Caco-2 (cell line): ENCODE results near the gene SULT4A1. TPM values are rescaled to one million over a fixed set of nuclear protein-coding genes. Genes with fewer than 3 reads are reported as not detected.
A peak's percentile ranks its signal among the peaks of the same experiment; 100 is the strongest.
"Not testable (repeated sequence)": the region's sequence is repeated elsewhere in the genome, so short reads cannot be mapped to it uniquely, and the experiment has no call there.

ENCODE experiments used
- BruUV-seq: library from RNA; stranded (reverse); fragments of 400-500 nt; replicated peaks from 2 replicates; lab custom pipeline; 2021; lab: Mats Ljungman, UMichigan
- CTCF ChIA-PET: fragments of 300-600 bp; sonication (Branson Sonifier 250); formaldehyde crosslinking; loops from one replicate; lab custom pipeline; 2022; ENCODE audit warnings: antibody characterized with exemption; lab: Charles Lee
- POLR2A ChIA-PET: fragments of 300-600 bp; sonication (Branson Sonifier 250); formaldehyde crosslinking; loops from one replicate; lab custom pipeline; 2022; ENCODE audit warnings: antibody characterized with exemption; lab: Charles Lee
- DNase-seq, 2 experiments: peaks; one replicate each; pipeline versions ENCODE4 v3.0.0 to v3.0.0-alpha.2; 2020 to 2022
- H3K27me3 ChIP-seq: replicated peaks from 2 replicates; pipeline ENCODE4 v1.6.0; 2011; ENCODE audit warnings: low read length; ENCODE audit not compliant: control insufficient read depth, insufficient read depth
- H3K36me3 ChIP-seq: 2 replicates; pipeline ENCODE4 v1.5.1; 2011; ENCODE audit warnings: low read length; ENCODE audit not compliant: control insufficient read depth, insufficient read depth
- H3K4me1 ChIP-seq: fragments of 250-450 bp; sonication (Bioruptor Pico); 2 replicates; pipeline ENCODE4 v1.5.1; 2020; ENCODE audit warnings: mild to moderate bottlenecking
- H3K4me3 ChIP-seq: 2 replicates; pipeline ENCODE4 v1.5.1; 2011; ENCODE audit warnings: low read depth, mild to moderate bottlenecking, control low read depth, low read length
- H3K9me3 ChIP-seq: fragments of 250-450 bp; sonication (Bioruptor Pico); 2 replicates; pipeline ENCODE4 v1.5.1; 2020; ENCODE audit warnings: mild to moderate bottlenecking, moderate library complexity
- H3K27ac Mint-ChIP-seq: one replicate; pipeline ENCODE4 v1.8.0; 2022; ENCODE audit warnings: mixed read lengths; ENCODE audit not compliant: unreplicated experiment
- H3K27me3 Mint-ChIP-seq: one replicate; pipeline ENCODE4 v1.8.0; 2022; ENCODE audit warnings: mixed read lengths; ENCODE audit not compliant: insufficient read depth, unreplicated experiment
- H3K36me3 Mint-ChIP-seq: one replicate; pipeline ENCODE4 v1.8.0; 2022; ENCODE audit warnings: mild to moderate bottlenecking, mixed read lengths; ENCODE audit not compliant: insufficient read depth, unreplicated experiment
- H3K4me1 Mint-ChIP-seq: one replicate; pipeline ENCODE4 v1.8.0; 2022; ENCODE audit warnings: low read depth, mixed read lengths; ENCODE audit not compliant: unreplicated experiment
- H3K4me3 Mint-ChIP-seq: one replicate; pipeline ENCODE4 v1.8.0; 2022; ENCODE audit warnings: mild to moderate bottlenecking, moderate library complexity, mixed read lengths; ENCODE audit not compliant: unreplicated experiment
- H3K9me3 Mint-ChIP-seq: one replicate; pipeline ENCODE4 v1.8.0; 2022; ENCODE audit warnings: mixed read lengths; ENCODE audit not compliant: unreplicated experiment
- intact Hi-C: fragments of 100-400 bp; cut with micrococcal nuclease; formaldehyde crosslinking; loops from one replicate; pipeline ENCODE4 v1.10.0; 2022; ENCODE audit not compliant: unreplicated experiment
- total RNA-seq: library from RNA; stranded (reverse); gene quantifications from 2 replicates; pipeline ENCODE4 v1.2.3, GENCODE V29; 2022
- TF ChIP-seq, protein P1 (sequence below), 2 experiments: fragments of 200-600 bp in 1 of 2; IDR thresholded peaks; 1 replicate in 1 of 2; 2 replicates in 1 of 2; pipeline versions ENCODE4 v1.5.1 to v1.8.0; 2011 to 2022; ENCODE audit warnings: antibody characterized with exemption in 1 of 2, control low read depth in 1 of 2, inconsistent platforms in 1 of 2, low read depth in 1 of 2, low read length in 1 of 2, mild to moderate bottlenecking in 1 of 2, moderate library complexity in 1 of 2; ENCODE audit not compliant: insufficient read depth in 1 of 2, severe bottlenecking in 1 of 2, unreplicated experiment in 1 of 2

SULT4A1 gene
- total RNA-seq, 1 experiment from 2014 or later, result not detected

GRCh38 chr22:43909708-43910107, 47.4 kb upstream of the SULT4A1 start:
- H3K4me3 Mint-ChIP-seq, result no peak overlapping the region
- ChIA-PET CTCF (no interaction called here), POLR2A (no interaction called here)
- H3K4me1 ChIP-seq, result no peaks in the 10 kb centered on the region
- H3K9me3 ChIP-seq, result no peaks in the 10 kb centered on the region
- H3K36me3 Mint-ChIP-seq, result no peaks in the 10 kb centered on the region
- no peaks in the 10 kb centered on the region for H3K36me3 ChIP-seq
- H3K27ac Mint-ChIP-seq, result no peak overlapping the region
- DNase-seq, result no peak
- peaks cover 33% of the 10 kb centered on the region for H3K27me3 Mint-ChIP-seq
- TF ChIP-seq, protein P1, sequence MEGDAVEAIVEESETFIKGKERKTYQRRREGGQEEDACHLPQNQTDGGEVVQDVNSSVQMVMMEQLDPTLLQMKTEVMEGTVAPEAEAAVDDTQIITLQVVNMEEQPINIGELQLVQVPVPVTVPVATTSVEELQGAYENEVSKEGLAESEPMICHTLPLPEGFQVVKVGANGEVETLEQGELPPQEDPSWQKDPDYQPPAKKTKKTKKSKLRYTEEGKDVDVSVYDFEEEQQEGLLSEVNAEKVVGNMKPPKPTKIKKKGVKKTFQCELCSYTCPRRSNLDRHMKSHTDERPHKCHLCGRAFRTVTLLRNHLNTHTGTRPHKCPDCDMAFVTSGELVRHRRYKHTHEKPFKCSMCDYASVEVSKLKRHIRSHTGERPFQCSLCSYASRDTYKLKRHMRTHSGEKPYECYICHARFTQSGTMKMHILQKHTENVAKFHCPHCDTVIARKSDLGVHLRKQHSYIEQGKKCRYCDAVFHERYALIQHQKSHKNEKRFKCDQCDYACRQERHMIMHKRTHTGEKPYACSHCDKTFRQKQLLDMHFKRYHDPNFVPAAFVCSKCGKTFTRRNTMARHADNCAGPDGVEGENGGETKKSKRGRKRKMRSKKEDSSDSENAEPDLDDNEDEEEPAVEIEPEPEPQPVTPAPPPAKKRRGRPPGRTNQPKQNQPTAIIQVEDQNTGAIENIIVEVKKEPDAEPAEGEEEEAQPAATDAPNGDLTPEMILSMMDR (IDR thresholded peaks at IDR 0.05; ENCODE audit: insufficient read depth in 1 of 2, low read depth in 1 of 2, low read length in 1 of 2, severe bottlenecking in 1 of 2, unreplicated experiment in 1 of 2), result no peak
- H3K27me3 ChIP-seq, result no peaks in the 10 kb centered on the region
- intact Hi-C loops, result no loop called here
- no peaks in the 10 kb centered on the region for H3K4me1 Mint-ChIP-seq
- no TSS peak for BruUV-seq
- peaks cover 10% of the 10 kb centered on the region for H3K9me3 Mint-ChIP-seq
- H3K4me3 ChIP-seq, result no peak overlapping the region

DNA sequence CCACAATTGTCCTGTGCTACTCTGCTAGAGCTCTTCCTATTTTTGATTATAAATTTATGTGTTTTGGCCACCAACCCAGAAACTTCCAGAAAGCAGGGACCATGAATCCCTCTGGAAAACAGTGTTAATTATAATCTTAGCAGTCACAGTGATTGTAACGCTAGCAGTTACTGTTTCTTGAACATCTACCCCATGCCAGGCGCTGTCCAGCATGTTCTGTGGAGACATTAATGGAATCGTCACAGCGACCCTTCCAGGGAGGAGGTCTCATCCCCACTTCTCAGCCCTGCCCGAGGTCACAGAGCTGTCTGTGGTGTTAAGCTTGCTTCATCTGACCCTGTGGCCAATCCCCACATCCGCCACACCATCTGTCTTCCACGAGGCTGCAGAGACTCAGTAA, 43.4 kb upstream of the SULT4A1 start:
- H3K27me3 Mint-ChIP-seq, result peaks cover 14% of the 10 kb centered on the region
- TF ChIP-seq, protein P1 (IDR thresholded peaks at IDR 0.05; ENCODE audit: insufficient read depth in 1 of 2, low read depth in 1 of 2, low read length in 1 of 2, severe bottlenecking in 1 of 2, unreplicated experiment in 1 of 2), result no peak
- POLR2A ChIA-PET, result no interaction called here
- Histone ChIP-seq H3K4me1 (no peaks in the 10 kb centered on the region), H3K9me3 (no peaks in the 10 kb centered on the region), H3K4me3 (no peak overlapping the region), H3K27me3 (no peaks in the 10 kb centered on the region), H3K36me3 (no peaks in the 10 kb centered on the region)
- H3K36me3 Mint-ChIP-seq, result no peaks in the 10 kb centered on the region
- no peaks in the 10 kb centered on the region for H3K4me1 Mint-ChIP-seq
- H3K4me3 Mint-ChIP-seq, result no peak overlapping the region
- intact Hi-C loops, result no loop called here
- no peak overlapping the region for H3K27ac Mint-ChIP-seq
- no peak for DNase-seq
- CTCF ChIA-PET, result interaction anchor here (1.4 kb wide), 2 partner anchors 21 to 23 kb away, joined by 5 to 7 read pairs; no protein-coding TSS in a partner anchor
- BruUV-seq, result no TSS peak
- no peaks in the 10 kb centered on the region for H3K9me3 Mint-ChIP-seq

- H3K36me3 Mint-ChIP-seq, H3K9me3 ChIP-seq, H3K27me3 Mint-ChIP-seq, H3K4me1 Mint-ChIP-seq, CTCF ChIA-PET, BruUV-seq, POLR2A ChIA-PET, H3K27me3 ChIP-seq, intact Hi-C loops, H3K27ac Mint-ChIP-seq, H3K4me1 ChIP-seq, H3K36me3 ChIP-seq, H3K9me3 Mint-ChIP-seq, H3K4me3 ChIP-seq, H3K4me3 Mint-ChIP-seq: not testable (repeated sequence)
- TF ChIP-seq, protein P1 (IDR thresholded peaks at IDR 0.05; ENCODE audit: insufficient read depth in 1 of 2, low read depth in 1 of 2, low read length in 1 of 2, severe bottlenecking in 1 of 2, unreplicated experiment in 1 of 2), result peak in 1 of 2 experiments; percentile 57
- peak; percentile 59 to 69 for DNase-seq
These were observed 42.1 kb upstream of the SULT4A1 start for GRCh38 chr22:43904412-43904811.

DNA sequence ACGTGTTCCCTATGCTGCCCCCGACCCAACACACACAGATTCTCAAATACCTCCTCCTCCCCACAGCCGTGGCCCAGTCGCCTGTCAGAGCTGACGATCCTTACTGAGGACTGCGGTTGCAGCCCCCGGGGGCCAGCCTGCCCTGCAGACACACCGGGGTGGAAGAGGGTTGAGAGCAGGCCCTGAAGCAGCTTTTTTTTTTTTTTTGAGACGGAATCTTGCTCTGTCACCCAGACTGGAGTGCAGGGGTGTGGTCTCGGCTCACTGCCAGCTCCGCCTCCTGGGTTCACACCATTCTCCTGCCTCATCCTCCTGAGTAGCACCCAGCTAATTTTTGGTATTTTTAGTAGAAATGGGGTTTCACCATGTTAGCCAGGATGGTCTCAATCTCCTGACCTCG, 40.7 kb upstream of the SULT4A1 start:
- POLR2A ChIA-PET, H3K4me1 Mint-ChIP-seq, H3K36me3 Mint-ChIP-seq, H3K4me3 ChIP-seq, H3K9me3 Mint-ChIP-seq, H3K36me3 ChIP-seq, H3K27me3 ChIP-seq, H3K9me3 ChIP-seq, DNase-seq, BruUV-seq, H3K27ac Mint-ChIP-seq, H3K4me3 Mint-ChIP-seq, H3K4me1 ChIP-seq, intact Hi-C loops: not testable (repeated sequence)
- peaks cover 11% of the 10 kb centered on the region for H3K27me3 Mint-ChIP-seq
- CTCF ChIA-PET, result interaction anchor here (0.7 kb wide), 1 partner anchor 43 kb away, joined by 3 read pairs; no protein-coding TSS in a partner anchor
